B cell (primary cell): ENCODE measurements around the gene KATNB1. TPM values are rescaled to one million over a fixed set of nuclear protein-coding genes. Genes with fewer than 3 reads are reported as not detected.

Source experiments
- ATAC-seq: fragments of 200-7000 bp; cut with Tn5 transposase; one replicate; pipeline ENCODE4 v1.10.0; 2021; ENCODE audit warnings: low read depth, mild to moderate bottlenecking, moderate number of reproducible peaks, moderate library complexity
- CTCF ChIA-PET: fragments of 350-600 bp; sonication (Branson Sonifier 250); formaldehyde crosslinking; loops from one replicate; lab custom pipeline; 2021; ENCODE audit warnings: antibody characterized with exemption, inconsistent platforms; lab: Charles Lee
- POLR2A ChIA-PET: fragments of 350-600 bp; sonication (Branson Sonifier 250); formaldehyde crosslinking; loops from one replicate; lab custom pipeline; 2021; ENCODE audit warnings: antibody characterized with exemption; lab: Charles Lee
- DNase-seq: peaks from one replicate; pipeline ENCODE4 v3.0.0; 2013
- H2AFZ ChIP-seq: 2 replicates; pipeline ENCODE4 v1.6.1; 2012; ENCODE audit warnings: mild to moderate bottlenecking, low read depth, low read length; ENCODE audit not compliant: insufficient read depth, poor library complexity, severe bottlenecking
- H3K27ac ChIP-seq, 2 donors: 1 replicate in 1 of 2; 2 replicates in 1 of 2; pipeline ENCODE4 v1.5.1; 2012 to 2013; ENCODE audit warnings: low read length in 2 of 2, mild to moderate bottlenecking in 2 of 2, moderate library complexity in 1 of 2
- H3K27me3 ChIP-seq, 4 experiments: fragments of 200-600 bp in 1 of 4; sonication (generic) in 1 of 4; replicated peaks in 1 of 4; 1 replicate in 2 of 4; 2 replicates in 2 of 4; pipeline versions ENCODE4 v1.6.1 to v1.7.0; 2013 to 2016; ENCODE audit warnings: low read length in 3 of 4, mild to moderate bottlenecking in 2 of 4, mixed read lengths in 1 of 4, moderate library complexity in 1 of 4; ENCODE audit not compliant: insufficient read depth in 4 of 4, control insufficient read depth in 3 of 4; ENCODE audit errors: control extremely low read depth in 1 of 4
- H3K36me3 ChIP-seq, 2 experiments: replicated peaks in 1 of 2; 1 replicate in 1 of 2; 2 replicates in 1 of 2; pipeline versions ENCODE4 v1.6.1 to v1.7.1; 2013; ENCODE audit warnings: low read length in 1 of 2; ENCODE audit not compliant: insufficient read depth in 2 of 2, control insufficient read depth in 1 of 2; ENCODE audit errors: control extremely low read depth in 1 of 2, extremely low read depth in 1 of 2
- H3K4me1 ChIP-seq, 2 donors: fragments of 200-600 bp in 1 of 2; sonication (generic) in 1 of 2; 1 replicate in 1 of 2; 2 replicates in 1 of 2; pipeline versions ENCODE4 v1.5.1 to v1.6.1; 2013 to 2017; ENCODE audit warnings: low read length in 2 of 2; ENCODE audit not compliant: control insufficient read depth in 2 of 2, insufficient read depth in 2 of 2
- H3K4me2 ChIP-seq: replicated peaks from 2 replicates; pipeline ENCODE3; 2012; ENCODE audit warnings: mild to moderate bottlenecking, low read depth, low read length; ENCODE audit not compliant: poor library complexity, severe bottlenecking
- H3K4me3 ChIP-seq, 5 experiments: fragments of 200-600 bp in 1 of 5; sonication (generic) in 1 of 5; 1 replicate in 3 of 5; 2 replicates in 2 of 5; pipeline versions ENCODE4 v1.5.1 to v1.7.0; 2011 to 2016; ENCODE audit warnings: low read length in 4 of 5, mild to moderate bottlenecking in 4 of 5, low read depth in 2 of 5, control low read depth in 1 of 5, moderate library complexity in 1 of 5; ENCODE audit not compliant: insufficient read depth in 1 of 5; ENCODE audit errors: control extremely low read depth in 1 of 5, extremely low read depth in 1 of 5
- H3K79me2 ChIP-seq: fragments of 200-600 bp; sonication (generic); one replicate; pipeline ENCODE4 v1.6.0; 2016; ENCODE audit warnings: low read length; ENCODE audit not compliant: control insufficient read depth, insufficient read depth
- H3K9ac ChIP-seq: fragments of 200-600 bp; sonication (generic); 2 replicates; pipeline ENCODE4 v1.6.1; 2017; ENCODE audit warnings: mild to moderate bottlenecking, low read length, moderate library complexity
- H3K9me3 ChIP-seq, 3 donors: one replicate each; pipeline versions ENCODE4 v1.6.1 to v1.7.1; 2013; ENCODE audit warnings: low read length in 2 of 3; ENCODE audit not compliant: control insufficient read depth in 2 of 3, insufficient read depth in 1 of 3; ENCODE audit errors: control extremely low read depth in 1 of 3
- H4K20me1 ChIP-seq: 2 replicates; pipeline ENCODE4 v1.6.0; 2012; ENCODE audit warnings: mild to moderate bottlenecking, low read length; ENCODE audit not compliant: insufficient read depth, control insufficient read depth, poor library complexity, severe bottlenecking
- H3K27ac Mint-ChIP-seq: one replicate; pipeline ENCODE4 v1.8.0; 2021; ENCODE audit warnings: mixed read lengths
- H3K27me3 Mint-ChIP-seq: one replicate; pipeline ENCODE4 v1.8.0; 2021; ENCODE audit warnings: mixed read lengths
- H3K4me1 Mint-ChIP-seq: one replicate; pipeline ENCODE4 v1.8.0; 2021; ENCODE audit warnings: mixed read lengths
- H3K4me3 Mint-ChIP-seq: one replicate; pipeline ENCODE4 v1.8.0; 2021; ENCODE audit warnings: mixed read lengths
- H3K9me3 Mint-ChIP-seq: one replicate; pipeline ENCODE4 v1.8.0; 2022; ENCODE audit warnings: mixed read lengths; ENCODE audit not compliant: insufficient read depth
- CTCF ChIP-seq: fragments of 200-600 bp; IDR thresholded peaks from one replicate; pipeline ENCODE4 v1.8.0; 2022; ENCODE audit warnings: antibody characterized with exemption, mild to moderate bottlenecking
- EZH2 ChIP-seq: IDR thresholded peaks from 2 replicates; pipeline ENCODE4 v1.6.1; 2012; ENCODE audit warnings: borderline replicate concordance, low read depth, mild to moderate bottlenecking, moderate library complexity, low read length; ENCODE audit not compliant: insufficient read depth, poor library complexity, severe bottlenecking
- WGBS: methylation state at CpG from one replicate; pipeline ENCODE4 v1.1.5; 2013; ENCODE audit warnings: missing lambda C conversion rate; ENCODE audit not compliant: insufficient coverage; 5-methylcytosine and 5-hydroxymethylcytosine counted together
- intact Hi-C: fragments of 100-400 bp; cut with micrococcal nuclease; formaldehyde crosslinking; loops from one replicate; pipeline ENCODE4 v1.10.0; 2022
- polyA plus RNA-seq: library from polyadenylated mRNA; depleted of rRNA; stranded (reverse); fragments of >200 nt; gene quantifications from 2 replicates; pipeline ENCODE4 v1.2.3, GENCODE V29; 2012
- total RNA-seq, 2 donors: library from RNA; stranded (reverse); fragments of 120-200 nt in 1 of 2; gene quantifications; 1 replicate in 1 of 2; 2 replicates in 1 of 2; pipeline versions ENCODE4 v1.2.3 to v1.2.4, GENCODE V29; 2013 to 2022

KATNB1 gene
- total and polyA plus RNA-seq, 2 donors (not counting 1 experiment from before 2014, with no cell fraction given): 20.3 to 29.0 TPM

GRCh38 chr16:57788252-57788841 lies 52.8 kb downstream of the KATNB1 start:
- DNase-seq (no peak), ATAC-seq (no peak)
- H3K4me3 ChIP-seq: no peak overlapping the region
- no peak overlapping the region for H3K4me3 Mint-ChIP-seq
- H3K27ac ChIP-seq: no peak overlapping the region
- H3K27ac Mint-ChIP-seq: no peak overlapping the region
- intact Hi-C loops: no loop called here
- H3K9me3 ChIP-seq: no peaks in the 10 kb centered on the region
- H3K4me2 ChIP-seq: no peak overlapping the region
- no peaks in the 10 kb centered on the region for H3K27me3 ChIP-seq
- 85% methylated on average over 17 of the region's 17 CpGs for WGBS
- no peaks in the 10 kb centered on the region for H3K9me3 Mint-ChIP-seq
- no peaks in the 10 kb centered on the region for H3K4me1 ChIP-seq
- H3K4me1 Mint-ChIP-seq: no peaks in the 10 kb centered on the region
- POLR2A ChIA-PET: no interaction called here
- H3K36me3 ChIP-seq: no peaks in the 10 kb centered on the region
- no peaks in the 10 kb centered on the region for H3K79me2 ChIP-seq
- CTCF ChIA-PET: no interaction called here
- peaks cover 7% of the 10 kb centered on the region for H3K27me3 Mint-ChIP-seq
- no peak overlapping the region for H3K9ac ChIP-seq
- no peak for TF ChIP-seq EZH2
- TF ChIP-seq CTCF: no peak
- no peak overlapping the region for H2AFZ ChIP-seq
- no peaks in the 10 kb centered on the region for H4K20me1 ChIP-seq

- intact Hi-C loops: no loop called here
- H3K4me1 ChIP-seq: no peaks in the 10 kb centered on the region
Observed at GRCh38 chr16:57788951-57789350, 53.4 kb downstream of the KATNB1 start.

More at GRCh38 chr16:57788951-57789350, 53.4 kb downstream of the KATNB1 start:
- no peak for DNase-seq
- Histone ChIP-seq H3K79me2 (no peaks in the 10 kb centered on the region), H2AFZ (no peak overlapping the region), H3K27ac (no peak overlapping the region), H3K36me3 (no peaks in the 10 kb centered on the region), H3K4me3 (no peak overlapping the region), H3K27me3 (no peaks in the 10 kb centered on the region), H3K9me3 (no peaks in the 10 kb centered on the region), H3K4me2 (no peak overlapping the region), H4K20me1 (no peaks in the 10 kb centered on the region), H3K9ac (no peak overlapping the region)
- ATAC-seq: no peak
- TF ChIP-seq CTCF: no peak
- no peak for TF ChIP-seq EZH2
- 93% methylated on average over 10 of the region's 12 CpGs for WGBS
- Mint-ChIP-seq H3K4me1 (no peaks in the 10 kb centered on the region), H3K27me3 (peaks cover 7% of the 10 kb centered on the region), H3K9me3 (no peaks in the 10 kb centered on the region), H3K27ac (no peak overlapping the region), H3K4me3 (no peak overlapping the region)
- ChIA-PET CTCF (no interaction called here), POLR2A (no interaction called here)
